ENCODE data around the gene KIAA1328. TPM values are rescaled to one million over a fixed set of nuclear protein-coding genes. Genes with fewer than 3 reads are reported as not detected.
"Not testable (repeated sequence)": the region's sequence is repeated elsewhere in the genome, so short reads cannot be mapped to it uniquely, and the experiment has no call there.

Gene KIAA1328
- total RNA-seq, 1 experiment from 2014 or later: 6.2 TPM

DNA sequence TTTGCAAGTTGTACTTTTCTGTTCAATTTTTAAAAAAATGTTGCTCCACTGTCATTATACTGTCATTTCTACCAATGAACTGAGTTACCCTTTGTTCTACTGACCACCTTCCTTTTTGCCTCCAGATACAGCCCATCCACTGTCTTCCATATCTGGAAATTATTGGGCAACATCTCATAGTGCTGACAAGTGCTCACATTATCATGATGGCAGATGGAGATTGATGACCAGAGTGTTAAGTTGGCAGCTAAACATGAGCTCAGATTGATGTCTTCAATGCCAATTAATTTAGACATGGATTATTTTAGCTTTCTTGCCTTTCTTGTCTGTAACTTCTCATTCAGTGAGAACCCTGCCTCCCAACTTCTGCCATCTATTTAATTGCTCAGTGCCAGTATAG, 76.6 kb downstream of the KIAA1328 start:
- Histone ChIP-seq H3K4me1 (ENCODE audit: control insufficient read depth, insufficient read depth, low read length) (no peaks in the 10 kb centered on the region), H3K27ac (ENCODE audit: low read length) (no peak overlapping the region), H3K9me3 (ENCODE audit: control insufficient read depth, insufficient read depth, low read depth, low read length) (no peaks in the 10 kb centered on the region), H3K36me3 (ENCODE audit: control insufficient read depth, insufficient read depth, low read length) (no peaks in the 10 kb centered on the region), H3K27me3 (ENCODE audit: control insufficient read depth, insufficient read depth, low read length) (no peaks in the 10 kb centered on the region), H3K4me3 (ENCODE audit: low read depth in 2 of 2, low read length in 2 of 2) (no peak overlapping the region)
- ChIA-PET CTCF (interaction anchor here (0.5 kb wide), 1 partner anchor 625 kb away, joined by 3 read pairs; no protein-coding TSS in a partner anchor), POLR2A (no interaction called here)
- no peak for DNase-seq (ENCODE audit: low read depth, low spot score)
- TF ChIP-seq SIN3A (IDR thresholded peaks at IDR 0.05; ENCODE audit: borderline replicate concordance, insufficient read depth, low read depth, low read length) (no peak), POLR2AphosphoS5 (IDR thresholded peaks at IDR 0.05; ENCODE audit: low read depth, low read length) (no peak), CTCF (IDR thresholded peaks at IDR 0.05) (no peak), TCF7L2 (IDR thresholded peaks at IDR 0.05; ENCODE audit: low read depth, low read length) (no peak)
- TF ChIP-seq, protein P1, sequence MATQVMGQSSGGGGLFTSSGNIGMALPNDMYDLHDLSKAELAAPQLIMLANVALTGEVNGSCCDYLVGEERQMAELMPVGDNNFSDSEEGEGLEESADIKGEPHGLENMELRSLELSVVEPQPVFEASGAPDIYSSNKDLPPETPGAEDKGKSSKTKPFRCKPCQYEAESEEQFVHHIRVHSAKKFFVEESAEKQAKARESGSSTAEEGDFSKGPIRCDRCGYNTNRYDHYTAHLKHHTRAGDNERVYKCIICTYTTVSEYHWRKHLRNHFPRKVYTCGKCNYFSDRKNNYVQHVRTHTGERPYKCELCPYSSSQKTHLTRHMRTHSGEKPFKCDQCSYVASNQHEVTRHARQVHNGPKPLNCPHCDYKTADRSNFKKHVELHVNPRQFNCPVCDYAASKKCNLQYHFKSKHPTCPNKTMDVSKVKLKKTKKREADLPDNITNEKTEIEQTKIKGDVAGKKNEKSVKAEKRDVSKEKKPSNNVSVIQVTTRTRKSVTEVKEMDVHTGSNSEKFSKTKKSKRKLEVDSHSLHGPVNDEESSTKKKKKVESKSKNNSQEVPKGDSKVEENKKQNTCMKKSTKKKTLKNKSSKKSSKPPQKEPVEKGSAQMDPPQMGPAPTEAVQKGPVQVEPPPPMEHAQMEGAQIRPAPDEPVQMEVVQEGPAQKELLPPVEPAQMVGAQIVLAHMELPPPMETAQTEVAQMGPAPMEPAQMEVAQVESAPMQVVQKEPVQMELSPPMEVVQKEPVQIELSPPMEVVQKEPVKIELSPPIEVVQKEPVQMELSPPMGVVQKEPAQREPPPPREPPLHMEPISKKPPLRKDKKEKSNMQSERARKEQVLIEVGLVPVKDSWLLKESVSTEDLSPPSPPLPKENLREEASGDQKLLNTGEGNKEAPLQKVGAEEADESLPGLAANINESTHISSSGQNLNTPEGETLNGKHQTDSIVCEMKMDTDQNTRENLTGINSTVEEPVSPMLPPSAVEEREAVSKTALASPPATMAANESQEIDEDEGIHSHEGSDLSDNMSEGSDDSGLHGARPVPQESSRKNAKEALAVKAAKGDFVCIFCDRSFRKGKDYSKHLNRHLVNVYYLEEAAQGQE (IDR thresholded peaks at IDR 0.05; ENCODE audit: insufficient read depth in 1 of 2, low read depth in 2 of 2, low read length in 1 of 2): no peak
- no TSS peak for BruUV-seq (replicated peaks)
- in situ Hi-C loops (cut with HindIII; ENCODE audit: low pct_unique_long_range_greater_than_20kb, low sequenced_read_pairs): no loop called here
- ATAC-seq: no peak
- intact Hi-C loops (cut with micrococcal nuclease; ENCODE audit: unreplicated experiment): no loop called here

DNA sequence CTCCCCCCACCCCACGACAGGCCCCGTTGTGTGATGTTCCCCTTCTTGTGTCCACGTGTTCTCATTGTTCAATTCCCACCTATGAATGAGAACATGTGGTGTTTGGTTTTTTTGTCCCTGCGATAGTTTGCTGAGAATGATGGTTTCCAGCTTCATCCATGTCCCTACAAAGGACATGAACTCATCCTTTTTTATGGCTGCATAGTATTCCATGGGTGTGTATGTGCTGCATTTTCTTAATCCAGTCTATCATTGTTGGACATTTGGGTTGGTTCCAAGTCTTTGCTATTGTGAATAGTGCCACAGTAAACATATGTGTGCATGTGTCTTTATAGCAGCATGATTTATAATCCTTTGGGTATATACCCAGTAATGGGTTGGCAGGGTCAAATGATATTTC, 80.4 kb downstream of the KIAA1328 start:
- ATAC-seq; H3K27me3 ChIP-seq (ENCODE audit: control insufficient read depth, insufficient read depth, low read length); in situ Hi-C loops (cut with HindIII; ENCODE audit: low pct_unique_long_range_greater_than_20kb, low sequenced_read_pairs); H3K36me3 ChIP-seq (ENCODE audit: control insufficient read depth, insufficient read depth, low read length); intact Hi-C loops (cut with micrococcal nuclease; ENCODE audit: unreplicated experiment); H3K27ac ChIP-seq (ENCODE audit: low read length); POLR2A ChIA-PET; DNase-seq (ENCODE audit: low read depth, low spot score); H3K4me3 ChIP-seq (ENCODE audit: low read depth in 2 of 2, low read length in 2 of 2); H3K9me3 ChIP-seq (ENCODE audit: control insufficient read depth, insufficient read depth, low read depth, low read length); H3K4me1 ChIP-seq (ENCODE audit: control insufficient read depth, insufficient read depth, low read length); BruUV-seq (replicated peaks); CTCF ChIA-PET: not testable (repeated sequence)

GRCh38 chr18:36912887-36913286, 84.0 kb downstream of the KIAA1328 start:
- TF ChIP-seq CTCF (IDR thresholded peaks at IDR 0.05): no peak
- no peak for TF ChIP-seq POLR2AphosphoS5 (IDR thresholded peaks at IDR 0.05; ENCODE audit: low read depth, low read length)
- no peak for TF ChIP-seq TCF7L2 (IDR thresholded peaks at IDR 0.05; ENCODE audit: low read depth, low read length)
- TF ChIP-seq, protein P1 (IDR thresholded peaks at IDR 0.05; ENCODE audit: insufficient read depth in 1 of 2, low read depth in 2 of 2, low read length in 1 of 2): no peak
- no peak for TF ChIP-seq SIN3A (IDR thresholded peaks at IDR 0.05; ENCODE audit: borderline replicate concordance, insufficient read depth, low read depth, low read length)
- in situ Hi-C loops (cut with HindIII; ENCODE audit: low pct_unique_long_range_greater_than_20kb, low sequenced_read_pairs): no loop called here
- H3K4me1 ChIP-seq (ENCODE audit: control insufficient read depth, insufficient read depth, low read length): no peaks in the 10 kb centered on the region
- BruUV-seq (replicated peaks): no TSS peak
- H3K27me3 ChIP-seq (ENCODE audit: control insufficient read depth, insufficient read depth, low read length): no peaks in the 10 kb centered on the region
- DNase-seq (ENCODE audit: low read depth, low spot score) (no peak), ATAC-seq (no peak)
- no peaks in the 10 kb centered on the region for H3K9me3 ChIP-seq (ENCODE audit: control insufficient read depth, insufficient read depth, low read depth, low read length)
- no peak overlapping the region for H3K4me3 ChIP-seq (ENCODE audit: low read depth in 2 of 2, low read length in 2 of 2)
- ChIA-PET CTCF (no interaction called here), POLR2A (no interaction called here)
- H3K27ac ChIP-seq (ENCODE audit: low read length): no peak overlapping the region
- no peaks in the 10 kb centered on the region for H3K36me3 ChIP-seq (ENCODE audit: control insufficient read depth, insufficient read depth, low read length)
- intact Hi-C loops (cut with micrococcal nuclease; ENCODE audit: unreplicated experiment): no loop called here
